HG02870 (cell line): ENCODE measurements around the gene ZBTB2.
"Not testable (repeated sequence)": the region's sequence is repeated elsewhere in the genome, so short reads cannot be mapped to it uniquely, and the experiment has no call there.

Experiments used
- ATAC-seq: cut with Tn5 transposase; IDR thresholded peaks from one replicate; pipeline ENCODE4 v1.9.1; 2021; ENCODE audit warnings: mild to moderate bottlenecking, moderate library complexity; ENCODE audit not compliant: unreplicated experiment

Gene ZBTB2

GRCh38 chr6:151338651-151339200, 52.6 kb downstream of the ZBTB2 start:
- ATAC-seq = no peak

GRCh38 chr6:151335930-151336329, 55.4 kb downstream of the ZBTB2 start:
- no peak for ATAC-seq

- ATAC-seq = no peak
These were observed 61.1 kb downstream of the ZBTB2 start for GRCh38 chr6:151330130-151330696.

GRCh38 chr6:151327101-151327500, 64.3 kb downstream of the ZBTB2 start:
- ATAC-seq = no peak

- no peak for ATAC-seq
These were observed 65.1 kb downstream of the ZBTB2 start for GRCh38 chr6:151326116-151326825.

GRCh38 chr6:151325075-151326050, 66.0 kb downstream of the ZBTB2 start:
- ATAC-seq = no peak

- no peak for ATAC-seq
These were observed 66.9 kb downstream of the ZBTB2 start for GRCh38 chr6:151324488-151324825.

GRCh38 chr6:151323791-151324487, 67.4 kb downstream of the ZBTB2 start:
- ATAC-seq = no peak

GRCh38 chr6:151322570-151322969, 68.8 kb downstream of the ZBTB2 start:
- ATAC-seq = no peak

GRCh38 chr6:151321438-151321837, 69.9 kb downstream of the ZBTB2 start:
- ATAC-seq = no peak

GRCh38 chr6:151320140-151320539, 71.2 kb downstream of the ZBTB2 start:
- ATAC-seq = no peak

GRCh38 chr6:151317995-151318365, 73.4 kb downstream of the ZBTB2 start:
- no peak for ATAC-seq

GRCh38 chr6:151317103-151317994, 74.0 kb downstream of the ZBTB2 start:
- no peak for ATAC-seq

- not testable (repeated sequence) for ATAC-seq
These were observed 75.7 kb downstream of the ZBTB2 start for GRCh38 chr6:151315661-151316060.
